ENCODE measurements around the gene SEMA6D. TPM values are rescaled to one million over a fixed set of nuclear protein-coding genes. Genes with fewer than 3 reads are reported as not detected.

SEMA6D gene
- total RNA-seq, 3 donors from 2014 or later (not counting 1 experiment from before 2014, with no cell fraction given): not detected

DNA sequence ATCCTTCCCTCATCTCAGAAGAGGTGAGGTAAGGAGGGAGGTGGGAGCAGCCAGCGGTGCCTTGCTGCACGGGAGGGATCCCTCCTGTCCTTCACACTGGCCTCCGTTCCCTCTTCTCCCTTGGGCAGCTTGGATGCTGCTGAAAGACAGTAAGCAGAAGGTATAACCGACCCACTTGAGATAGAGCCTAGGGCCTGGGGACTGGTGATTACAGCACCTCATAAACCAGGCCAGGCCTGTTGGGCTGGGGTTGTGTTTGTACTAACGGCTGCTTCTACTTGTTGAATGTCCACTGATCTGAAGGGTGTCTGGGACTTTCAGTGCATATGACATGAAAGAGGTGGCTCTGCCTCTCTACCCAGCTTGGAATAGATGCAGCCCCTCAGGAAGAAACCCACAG lies 25.0 kb downstream of the SEMA6D start:
- peaks cover 0 to 3% of the 10 kb centered on the region in 2 donors for H3K27me3 Mint-ChIP-seq (ENCODE audit: low read depth in 2 of 2)
- no peaks in the 10 kb centered on the region for H3K27me3 ChIP-seq (ENCODE audit: control insufficient read depth, insufficient read depth, low read length)
- no peaks in the 10 kb centered on the region for H3K36me3 Mint-ChIP-seq
- H3K36me3 ChIP-seq (ENCODE audit: control insufficient read depth, insufficient read depth, low read length): no peaks in the 10 kb centered on the region
- no peaks in the 10 kb centered on the region for H3K4me1 Mint-ChIP-seq
- TF ChIP-seq, protein P1, sequence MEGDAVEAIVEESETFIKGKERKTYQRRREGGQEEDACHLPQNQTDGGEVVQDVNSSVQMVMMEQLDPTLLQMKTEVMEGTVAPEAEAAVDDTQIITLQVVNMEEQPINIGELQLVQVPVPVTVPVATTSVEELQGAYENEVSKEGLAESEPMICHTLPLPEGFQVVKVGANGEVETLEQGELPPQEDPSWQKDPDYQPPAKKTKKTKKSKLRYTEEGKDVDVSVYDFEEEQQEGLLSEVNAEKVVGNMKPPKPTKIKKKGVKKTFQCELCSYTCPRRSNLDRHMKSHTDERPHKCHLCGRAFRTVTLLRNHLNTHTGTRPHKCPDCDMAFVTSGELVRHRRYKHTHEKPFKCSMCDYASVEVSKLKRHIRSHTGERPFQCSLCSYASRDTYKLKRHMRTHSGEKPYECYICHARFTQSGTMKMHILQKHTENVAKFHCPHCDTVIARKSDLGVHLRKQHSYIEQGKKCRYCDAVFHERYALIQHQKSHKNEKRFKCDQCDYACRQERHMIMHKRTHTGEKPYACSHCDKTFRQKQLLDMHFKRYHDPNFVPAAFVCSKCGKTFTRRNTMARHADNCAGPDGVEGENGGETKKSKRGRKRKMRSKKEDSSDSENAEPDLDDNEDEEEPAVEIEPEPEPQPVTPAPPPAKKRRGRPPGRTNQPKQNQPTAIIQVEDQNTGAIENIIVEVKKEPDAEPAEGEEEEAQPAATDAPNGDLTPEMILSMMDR (IDR thresholded peaks at IDR 0.05): no peak
- no peak overlapping the region for H3K27ac ChIP-seq (ENCODE audit: low read length)
- no peak overlapping the region for H3K27ac Mint-ChIP-seq
- H3K4me3 Mint-ChIP-seq: no peak overlapping the region
- 97% methylated on average over 5 of the region's 5 CpGs for WGBS (ENCODE audit: insufficient coverage)
- ATAC-seq (no peak), DNase-seq (no peak)
- no peaks in the 10 kb centered on the region for H3K9me3 ChIP-seq (ENCODE audit: control insufficient read depth, insufficient read depth, low read length)
- no peak overlapping the region for H3K4me3 ChIP-seq (ENCODE audit: low read length)
- H3K9me3 Mint-ChIP-seq: no peaks in the 10 kb centered on the region
- intact Hi-C loops (cut with micrococcal nuclease): no loop called here
- H3K4me1 ChIP-seq (ENCODE audit: control insufficient read depth, insufficient read depth, low read length): no peaks in the 10 kb centered on the region

- no peaks in the 10 kb centered on the region for H3K36me3 Mint-ChIP-seq
- TF ChIP-seq, protein P1 (IDR thresholded peaks at IDR 0.05): no peak
- H3K27ac Mint-ChIP-seq: no peak overlapping the region
- 77% methylated on average over 2 of the region's 2 CpGs for WGBS (ENCODE audit: insufficient coverage)
- H3K4me3 Mint-ChIP-seq: no peak overlapping the region
- no peaks in the 10 kb centered on the region for H3K9me3 ChIP-seq (ENCODE audit: control insufficient read depth, insufficient read depth, low read length)
- H3K4me1 Mint-ChIP-seq: no peaks in the 10 kb centered on the region
- no peaks in the 10 kb centered on the region for H3K9me3 Mint-ChIP-seq
- DNase-seq: no peak
- ATAC-seq: no peak
- H3K27ac ChIP-seq (ENCODE audit: low read length): no peak overlapping the region
- H3K4me1 ChIP-seq (ENCODE audit: control insufficient read depth, insufficient read depth, low read length): no peaks in the 10 kb centered on the region
- intact Hi-C loops (cut with micrococcal nuclease): no loop called here
- H3K27me3 Mint-ChIP-seq (ENCODE audit: low read depth in 2 of 2): peaks cover 0 to 3% of the 10 kb centered on the region in 2 donors
- no peaks in the 10 kb centered on the region for H3K36me3 ChIP-seq (ENCODE audit: control insufficient read depth, insufficient read depth, low read length)
- no peak overlapping the region for H3K4me3 ChIP-seq (ENCODE audit: low read length)
- H3K27me3 ChIP-seq (ENCODE audit: control insufficient read depth, insufficient read depth, low read length): no peaks in the 10 kb centered on the region
These were observed 25.4 kb downstream of the SEMA6D start for GRCh38 chr15:47742742-47743141.

GRCh38 chr15:47743385-47743784 lies 26.1 kb downstream of the SEMA6D start:
- ATAC-seq: no peak
- H3K9me3 Mint-ChIP-seq: no peaks in the 10 kb centered on the region
- no peak overlapping the region for H3K4me3 Mint-ChIP-seq
- 74% methylated on average over 5 of the region's 6 CpGs for WGBS (ENCODE audit: insufficient coverage)
- no peaks in the 10 kb centered on the region for H3K4me1 ChIP-seq (ENCODE audit: control insufficient read depth, insufficient read depth, low read length)
- no peaks in the 10 kb centered on the region for H3K36me3 Mint-ChIP-seq
- H3K27me3 Mint-ChIP-seq (ENCODE audit: low read depth in 2 of 2): no peaks in the 10 kb centered on the region
- no peaks in the 10 kb centered on the region for H3K4me1 Mint-ChIP-seq
- DNase-seq: no peak
- TF ChIP-seq, protein P1 (IDR thresholded peaks at IDR 0.05): no peak
- H3K9me3 ChIP-seq (ENCODE audit: control insufficient read depth, insufficient read depth, low read length): no peaks in the 10 kb centered on the region
- no peaks in the 10 kb centered on the region for H3K27me3 ChIP-seq (ENCODE audit: control insufficient read depth, insufficient read depth, low read length)
- H3K4me3 ChIP-seq (ENCODE audit: low read length): no peak overlapping the region
- intact Hi-C loops (cut with micrococcal nuclease): no loop called here
- no peaks in the 10 kb centered on the region for H3K36me3 ChIP-seq (ENCODE audit: control insufficient read depth, insufficient read depth, low read length)
- no peak overlapping the region for H3K27ac ChIP-seq (ENCODE audit: low read length)
- H3K27ac Mint-ChIP-seq: no peak overlapping the region

GRCh38 chr15:47743886-47744285 lies 26.6 kb downstream of the SEMA6D start:
- no peaks in the 10 kb centered on the region for H3K27me3 Mint-ChIP-seq (ENCODE audit: low read depth in 2 of 2)
- H3K9me3 Mint-ChIP-seq: no peaks in the 10 kb centered on the region
- no peaks in the 10 kb centered on the region for H3K36me3 ChIP-seq (ENCODE audit: control insufficient read depth, insufficient read depth, low read length)
- no peaks in the 10 kb centered on the region for H3K36me3 Mint-ChIP-seq
- TF ChIP-seq, protein P1 (IDR thresholded peaks at IDR 0.05): no peak
- no peaks in the 10 kb centered on the region for H3K27me3 ChIP-seq (ENCODE audit: control insufficient read depth, insufficient read depth, low read length)
- ATAC-seq (no peak), DNase-seq (no peak)
- no peak overlapping the region for H3K27ac Mint-ChIP-seq
- H3K4me1 Mint-ChIP-seq: no peaks in the 10 kb centered on the region
- no peak overlapping the region for H3K27ac ChIP-seq (ENCODE audit: low read length)
- intact Hi-C loops (cut with micrococcal nuclease): no loop called here
- H3K4me1 ChIP-seq (ENCODE audit: control insufficient read depth, insufficient read depth, low read length): no peaks in the 10 kb centered on the region
- WGBS (ENCODE audit: insufficient coverage): 83% methylated on average over 1 of the region's 1 CpG
- no peak overlapping the region for H3K4me3 Mint-ChIP-seq
- no peak overlapping the region for H3K4me3 ChIP-seq (ENCODE audit: low read length)
- no peaks in the 10 kb centered on the region for H3K9me3 ChIP-seq (ENCODE audit: control insufficient read depth, insufficient read depth, low read length)

Data from natural killer cell (primary cell).